PC-3 (cell line): Measurements from ENCODE around the gene ERCC4. TPM values are rescaled to one million over a fixed set of nuclear protein-coding genes. Genes with fewer than 3 reads are reported as not detected.

ENCODE experiments used
- ATAC-seq: fragments of 200-7000 bp; cut with Tn5 transposase; 2 replicates; pipeline ENCODE4 v1.9.1; 2020; ENCODE audit warnings: mild to moderate bottlenecking, moderate library complexity
- BruUV-seq: library from RNA; stranded (reverse); fragments of 400-500 nt; replicated peaks from 2 replicates; lab custom pipeline; 2021; lab: Mats Ljungman, UMichigan
- CTCF ChIA-PET: fragments of 300-600 bp; sonication (Branson Sonifier 250); formaldehyde crosslinking; loops from one replicate; lab custom pipeline; 2022; ENCODE audit warnings: antibody characterized with exemption; lab: Charles Lee
- POLR2A ChIA-PET: fragments of 300-600 bp; sonication (Branson Sonifier 250); formaldehyde crosslinking; loops from one replicate; lab custom pipeline; 2022; ENCODE audit warnings: antibody characterized with exemption; ENCODE audit not compliant: unreplicated experiment; lab: Charles Lee
- DNase-seq: peaks from one replicate; pipeline ENCODE4 v3.0.0-alpha.2; 2015
- H2AFZ ChIP-seq: fragments of 300-600 bp; sonication (generic); 2 replicates; pipeline ENCODE4 v1.6.0; 2016; ENCODE audit warnings: antibody characterized with exemption, low read length
- H3F3A ChIP-seq: fragments of 300-600 bp; sonication (generic); one replicate; pipeline ENCODE4 v1.6.0; 2017; ENCODE audit warnings: antibody characterized with exemption, low read length, control low read depth, mild to moderate bottlenecking; ENCODE audit not compliant: unreplicated experiment
- H3K27ac ChIP-seq: fragments of 300-600 bp; sonication (generic); 2 replicates; pipeline ENCODE4 v1.5.1; 2016; ENCODE audit warnings: mild to moderate bottlenecking, low read length
- H3K27me3 ChIP-seq: fragments of 300-600 bp; sonication (generic); 2 replicates; pipeline ENCODE4 v1.6.1; 2016; ENCODE audit warnings: low read length, mixed read lengths
- H3K36me3 ChIP-seq: fragments of 300-600 bp; sonication (generic); 2 replicates; pipeline ENCODE4 v1.6.1; 2016; ENCODE audit warnings: low read depth, mixed run types, low read length, mixed read lengths
- H3K4me1 ChIP-seq: fragments of 300-600 bp; sonication (generic); 2 replicates; pipeline ENCODE4 v1.5.1; 2016; ENCODE audit warnings: low read length; ENCODE audit not compliant: insufficient read depth
- H3K4me2 ChIP-seq: fragments of 300-600 bp; sonication (generic); 2 replicates; pipeline ENCODE4 v1.6.0; 2016; ENCODE audit warnings: low read length
- H3K4me3 ChIP-seq: fragments of 300-600 bp; sonication (generic); 2 replicates; pipeline ENCODE4 v1.5.1; 2016; ENCODE audit warnings: mild to moderate bottlenecking, low read length, mixed read lengths
- H3K79me2 ChIP-seq: fragments of 300-600 bp; sonication (generic); 2 replicates; pipeline ENCODE4 v1.6.1; 2017; ENCODE audit warnings: low read length, mixed read lengths
- H3K9ac ChIP-seq: fragments of 300-600 bp; sonication (generic); 2 replicates; pipeline ENCODE4 v1.6.0; 2016; ENCODE audit warnings: mild to moderate bottlenecking, low read length
- H3K9me2 ChIP-seq: fragments of 300-600 bp; sonication (generic); replicated peaks from 2 replicates; pipeline ENCODE4 v1.6.1; 2016; ENCODE audit warnings: mixed run types, low read length, mixed read lengths
- H3K9me3 ChIP-seq: fragments of 300-600 bp; sonication (generic); 2 replicates; pipeline ENCODE4 v1.6.1; 2016; ENCODE audit warnings: low read length, mixed read lengths
- H4K20me1 ChIP-seq: fragments of 300-600 bp; sonication (generic); 2 replicates; pipeline ENCODE4 v1.6.1; 2016; ENCODE audit warnings: low read length, mixed read lengths
- CTCF ChIP-seq: fragments of 300-600 bp; sonication (generic); conservative IDR thresholded peaks from 2 replicates; pipeline ENCODE4 v1.5.1; 2017; ENCODE audit warnings: antibody characterized with exemption, low read depth, mild to moderate bottlenecking, low read length
- EZH2 ChIP-seq: fragments of 300-600 bp; sonication (generic); IDR thresholded peaks from one replicate; pipeline ENCODE4 v1.6.1; 2017; ENCODE audit warnings: antibody characterized with exemption, mild to moderate bottlenecking, low read length; ENCODE audit not compliant: unreplicated experiment
- EZH2phosphoT487 ChIP-seq: fragments of 300-600 bp; sonication (generic); IDR thresholded peaks from 2 replicates; pipeline ENCODE4 v1.6.1; 2018; ENCODE audit warnings: mild to moderate bottlenecking, antibody characterized with exemption, low read length, borderline replicate concordance
- intact Hi-C: fragments of 100-400 bp; cut with micrococcal nuclease; formaldehyde crosslinking; loops from 2 replicates; pipeline ENCODE4 v1.9.0; 2023
- total RNA-seq: library from RNA; depleted of rRNA; stranded (reverse); fragments of >200 nt; gene quantifications from 2 replicates; pipeline ENCODE4 v1.2.3, GENCODE V29; 2014

ERCC4 gene
- total RNA-seq, 1 experiment from 2014 or later: 3.2 TPM

DNA sequence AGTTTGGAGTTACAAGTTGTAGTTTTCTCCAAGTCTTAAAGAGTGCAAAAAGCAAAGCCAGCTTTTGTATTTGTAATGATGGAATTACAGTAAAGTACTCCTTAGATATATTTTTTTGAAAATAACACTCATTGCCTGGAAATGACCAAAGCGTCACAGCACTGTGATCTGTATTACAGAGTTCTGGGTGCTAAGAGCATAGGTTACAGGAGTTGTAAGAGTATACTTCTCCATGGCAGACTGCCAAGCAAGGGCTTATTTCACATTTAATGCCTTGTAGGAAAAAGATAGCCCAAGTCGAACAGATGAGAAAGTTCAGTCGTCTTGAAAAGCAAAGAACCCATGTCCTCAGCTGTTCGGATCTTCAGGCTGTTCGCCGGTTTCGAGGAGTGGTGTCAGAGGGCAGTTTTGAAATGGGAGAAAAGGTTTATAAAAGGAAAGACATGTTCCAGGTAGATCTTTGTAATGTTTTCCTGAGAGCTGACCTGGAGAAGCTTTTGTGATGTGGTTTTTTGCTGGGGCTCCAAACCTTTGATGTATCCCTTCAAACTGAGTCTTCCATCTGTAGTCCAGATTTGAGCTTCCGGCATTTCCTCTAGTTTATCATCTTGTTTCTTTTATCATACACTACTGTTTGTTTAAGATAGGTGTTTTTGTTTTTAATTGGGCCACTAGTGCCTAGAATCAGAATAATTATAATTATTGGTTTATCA is 41.3 kb downstream of the ERCC4 start:
- H3K4me1 ChIP-seq: peaks cover 25% of the 10 kb centered on the region
- H3K9ac ChIP-seq: no peak overlapping the region
- H2AFZ ChIP-seq: no peak overlapping the region
- peaks cover 2% of the 10 kb centered on the region for H3F3A ChIP-seq
- no peak overlapping the region for H3K4me2 ChIP-seq
- H3K27ac ChIP-seq: no peak overlapping the region
- H3K36me3 ChIP-seq: no peaks in the 10 kb centered on the region
- TF ChIP-seq EZH2 (no peak), EZH2phosphoT487 (no peak), CTCF (no peak)
- BruUV-seq: no TSS peak
- CTCF ChIA-PET: no interaction called here
- POLR2A ChIA-PET: no interaction called here
- no peaks in the 10 kb centered on the region for H3K79me2 ChIP-seq
- H3K9me2 ChIP-seq: no peaks in the 10 kb centered on the region
- ATAC-seq: no peak
- intact Hi-C loops: no loop called here
- no peaks in the 10 kb centered on the region for H4K20me1 ChIP-seq
- H3K4me3 ChIP-seq: no peak overlapping the region
- no peaks in the 10 kb centered on the region for H3K27me3 ChIP-seq
- H3K9me3 ChIP-seq: no peaks in the 10 kb centered on the region
- no peak for DNase-seq

DNA sequence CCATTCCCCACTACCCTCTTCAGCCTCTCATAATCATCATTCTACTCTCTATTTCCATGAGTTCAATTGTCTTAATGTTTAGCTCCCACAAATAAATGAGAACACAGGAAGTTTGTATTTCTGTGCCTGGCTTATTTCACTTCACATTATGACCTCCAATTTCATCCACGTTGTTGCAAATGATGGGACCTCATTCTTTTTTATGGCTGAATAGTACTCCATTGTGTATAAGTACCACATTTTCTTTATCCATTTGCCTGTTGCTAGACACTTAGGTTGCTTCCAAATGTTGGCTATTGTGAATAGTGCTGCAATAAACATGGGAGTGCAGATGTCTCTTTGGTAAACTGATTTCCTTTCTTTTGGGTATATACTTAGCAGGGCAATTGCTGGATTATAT is 42.3 kb downstream of the ERCC4 start:
- no peak overlapping the region for H3K27ac ChIP-seq
- H3K27me3 ChIP-seq: no peaks in the 10 kb centered on the region
- peaks cover 15% of the 10 kb centered on the region for H3K4me1 ChIP-seq
- H3K9ac ChIP-seq: no peak overlapping the region
- intact Hi-C loops: no loop called here
- H3K36me3 ChIP-seq: no peaks in the 10 kb centered on the region
- CTCF ChIA-PET: no interaction called here
- H2AFZ ChIP-seq: no peak overlapping the region
- no TSS peak for BruUV-seq
- peaks cover 2% of the 10 kb centered on the region for H3F3A ChIP-seq
- H3K4me2 ChIP-seq: no peak overlapping the region
- ATAC-seq (no peak), DNase-seq (no peak)
- no peak overlapping the region for H3K4me3 ChIP-seq
- TF ChIP-seq EZH2: no peak
- no peak for TF ChIP-seq EZH2phosphoT487
- TF ChIP-seq CTCF: no peak
- H4K20me1 ChIP-seq: no peaks in the 10 kb centered on the region
- no peaks in the 10 kb centered on the region for H3K79me2 ChIP-seq
- no peaks in the 10 kb centered on the region for H3K9me2 ChIP-seq
- POLR2A ChIA-PET: no interaction called here
- no peaks in the 10 kb centered on the region for H3K9me3 ChIP-seq

GRCh38 chr16:13968835-13969234 is 48.9 kb downstream of the ERCC4 start:
- H4K20me1 ChIP-seq: no peaks in the 10 kb centered on the region
- no peaks in the 10 kb centered on the region for H3K27me3 ChIP-seq
- DNase-seq (no peak), ATAC-seq (no peak)
- no peak overlapping the region for H3K27ac ChIP-seq
- no peak overlapping the region for H3K4me3 ChIP-seq
- intact Hi-C loops: no loop called here
- ChIA-PET CTCF (no interaction called here), POLR2A (no interaction called here)
- H3K4me1 ChIP-seq: no peaks in the 10 kb centered on the region
- no peaks in the 10 kb centered on the region for H3K9me3 ChIP-seq
- H3K4me2 ChIP-seq: no peak overlapping the region
- H2AFZ ChIP-seq: no peak overlapping the region
- no peaks in the 10 kb centered on the region for H3K79me2 ChIP-seq
- H3K9ac ChIP-seq: no peak overlapping the region
- TF ChIP-seq CTCF: no peak
- no peak for TF ChIP-seq EZH2
- H3K36me3 ChIP-seq: no peaks in the 10 kb centered on the region
- no TSS peak for BruUV-seq
- no peaks in the 10 kb centered on the region for H3K9me2 ChIP-seq
- no peaks in the 10 kb centered on the region for H3F3A ChIP-seq
